Left lung (tissue), 10 donors: ENCODE data around the gene PTPRQ. TPM values are rescaled to one million over a fixed set of nuclear protein-coding genes. Genes with fewer than 3 reads are reported as not detected.
"Not testable (repeated sequence)": the region's sequence is repeated elsewhere in the genome, so short reads cannot be mapped to it uniquely, and the experiment has no call there.

Experiments used
- ATAC-seq: fragments of 200-7000 bp; cut with Tn5 transposase; one replicate; pipeline ENCODE4 v1.9.1; 2020; ENCODE audit warnings: moderate library complexity
- DNase-seq, 4 donors: peaks; one replicate each; pipeline ENCODE4 v3.0.0-alpha.2; 2013 to 2020
- H3K27ac ChIP-seq, 2 donors: fragments of 200-600 bp; sonication (generic) in 1 of 2; one replicate each; pipeline versions ENCODE4 v1.5.0 to v1.8.0; 2020 to 2021
- H3K27me3 ChIP-seq, 2 donors: fragments of 200-600 bp; sonication (generic) in 1 of 2; one replicate each; pipeline versions ENCODE4 v1.5.0 to v1.8.0; 2020 to 2021
- H3K36me3 ChIP-seq, 2 donors: fragments of 200-600 bp; sonication (generic) in 1 of 2; one replicate each; pipeline versions ENCODE4 v1.5.0 to v1.8.0; 2020 to 2021
- H3K4me1 ChIP-seq, 2 donors: fragments of 200-600 bp; one replicate each; pipeline ENCODE4 v1.8.0; 2021
- H3K4me3 ChIP-seq, 2 donors: fragments of 200-600 bp; sonication (generic) in 1 of 2; one replicate each; pipeline versions ENCODE4 v1.5.0 to v1.8.0; 2020 to 2021; ENCODE audit warnings: mild to moderate bottlenecking in 1 of 2
- H3K9me3 ChIP-seq, 2 donors: fragments of 200-600 bp; sonication (generic) in 1 of 2; one replicate each; pipeline versions ENCODE4 v1.5.0 to v1.8.0; 2020 to 2021
- CTCF ChIP-seq, 2 donors: fragments of 200-600 bp; sonication (generic) in 1 of 2; IDR thresholded peaks; one replicate each; pipeline versions ENCODE4 v1.5.0 to v1.8.0; 2021; ENCODE audit warnings: antibody characterized with exemption in 2 of 2
- intact Hi-C, 2 donors: fragments of 100-400 bp; cut with DNase I; formaldehyde crosslinking; loops; one replicate each; pipeline versions ENCODE4 v1.11.2 to v1.14.2; 2022
- polyA plus RNA-seq, 6 donors: library from polyadenylated mRNA; unstranded; fragments of 120-200 nt; gene quantifications; one replicate each; pipeline ENCODE4 v1.2.1, GENCODE V29; 2013; ENCODE audit not compliant: insufficient read length in 6 of 6
- total RNA-seq, 2 donors: library from RNA; stranded (reverse); fragmentation: NEBNext Ultra II Directional; extraction: Animal tissue kit (Norgen Biotek cat#: 25700); gene quantifications; one replicate each; pipeline ENCODE4 v1.2.1, GENCODE V29; 2021
- donor health status: DM: no; HTN: yes; CAD: no.
- donor health status: DM: no; HTN: no; CAD: no.

The PTPRQ gene
- total and polyA plus RNA-seq, 8 donors, result 0.79 to 9.1 (median 3.8) TPM

GRCh38 chr12:80662586-80662985 lies 218.6 kb downstream of the PTPRQ start:
- Histone ChIP-seq H3K36me3 (no peaks in the 10 kb centered on the region), H3K27me3 (no peaks in the 10 kb centered on the region), H3K9me3 (no peaks in the 10 kb centered on the region), H3K4me1 (no peaks in the 10 kb centered on the region), H3K4me3 (no peak overlapping the region), H3K27ac (no peak overlapping the region)
- TF ChIP-seq CTCF (IDR thresholded peaks at IDR 0.05), result no peak
- ATAC-seq (no peak), DNase-seq (no peak)
- intact Hi-C loops, result no loop called here

GRCh38 chr12:80670214-80670613 lies 226.2 kb downstream of the PTPRQ start:
- no peaks in the 10 kb centered on the region for H3K36me3 ChIP-seq
- no peaks in the 10 kb centered on the region for H3K4me1 ChIP-seq
- H3K27ac ChIP-seq, result no peak overlapping the region
- ATAC-seq (no peak), DNase-seq (no peak)
- TF ChIP-seq CTCF (IDR thresholded peaks at IDR 0.05), result no peak
- H3K27me3 ChIP-seq, result no peaks in the 10 kb centered on the region
- no peaks in the 10 kb centered on the region for H3K9me3 ChIP-seq
- intact Hi-C loops, result no loop called here
- H3K4me3 ChIP-seq, result no peak overlapping the region

GRCh38 chr12:80676042-80676636 lies 232.1 kb downstream of the PTPRQ start:
- intact Hi-C loops, H3K36me3 ChIP-seq, ATAC-seq, H3K9me3 ChIP-seq, H3K27ac ChIP-seq, H3K27me3 ChIP-seq, H3K4me1 ChIP-seq, H3K4me3 ChIP-seq: not testable (repeated sequence)
- DNase-seq, result peak in 1 of 4 donors; percentile 48

GRCh38 chr12:80676856-80677255 lies 232.8 kb downstream of the PTPRQ start:
- TF ChIP-seq CTCF (IDR thresholded peaks at IDR 0.05), result no peak
- Histone ChIP-seq H3K4me3 (no peak overlapping the region), H3K9me3 (no peaks in the 10 kb centered on the region), H3K36me3 (no peaks in the 10 kb centered on the region), H3K27me3 (no peaks in the 10 kb centered on the region), H3K27ac (no peak overlapping the region), H3K4me1 (no peaks in the 10 kb centered on the region)
- DNase-seq (no peak), ATAC-seq (no peak)
- intact Hi-C loops, result no loop called here

GRCh38 chr12:80677994-80678393 lies 234.0 kb downstream of the PTPRQ start:
- Histone ChIP-seq H3K4me3 (no peak overlapping the region), H3K9me3 (no peaks in the 10 kb centered on the region), H3K4me1 (no peaks in the 10 kb centered on the region), H3K27ac (no peak overlapping the region), H3K36me3 (no peaks in the 10 kb centered on the region), H3K27me3 (no peaks in the 10 kb centered on the region)
- DNase-seq (no peak), ATAC-seq (no peak)
- no peak for TF ChIP-seq CTCF (IDR thresholded peaks at IDR 0.05)
- intact Hi-C loops, result no loop called here
